NCI-H345 (cell line): ENCODE data around the gene SLFN13.
"Not testable (repeated sequence)": the region's sequence is repeated elsewhere in the genome, so short reads cannot be mapped to it uniquely, and the experiment has no call there.

Experiments used
- DNase-seq: peaks from one replicate; lab custom pipeline; 2025; lab: John Stamatoyannopoulos, UW

SLFN13 gene

GRCh38 chr17:35433075-35433894 is 15.3 kb downstream of the SLFN13 start:
- no peak for DNase-seq

- no peak for DNase-seq
Measured at GRCh38 chr17:35432176-35433074, 16.1 kb downstream of the SLFN13 start, which contains the start of gene SLFN12. Gene SLFN12 (minus strand): TSS chr17:35432500. CDS start chr17:35423028, 9,472 bp downstream.

- DNase-seq: no peak
Measured at GRCh38 chr17:35429702-35430101, 18.9 kb downstream of the SLFN13 start.

GRCh38 chr17:35428229-35428628 is 20.3 kb downstream of the SLFN13 start:
- DNase-seq: no peak

- DNase-seq: no peak
Measured at GRCh38 chr17:35423761-35424160, 24.8 kb downstream of the SLFN13 start.

GRCh38 chr17:35421069-35421468 is 27.5 kb downstream of the SLFN13 start:
- DNase-seq: not testable (repeated sequence)

- DNase-seq: no peak
Measured at GRCh38 chr17:35416659-35417058, 31.9 kb downstream of the SLFN13 start.

GRCh38 chr17:35414707-35415106 is 33.9 kb downstream of the SLFN13 start:
- DNase-seq: not testable (repeated sequence)

- no peak for DNase-seq
Measured at GRCh38 chr17:35414247-35414646, 34.3 kb downstream of the SLFN13 start.

- DNase-seq: no peak
Measured at GRCh38 chr17:35407531-35407930, 41.0 kb downstream of the SLFN13 start.

GRCh38 chr17:35406568-35406967 is 42.0 kb downstream of the SLFN13 start:
- no peak for DNase-seq

GRCh38 chr17:35404360-35404759 is 44.2 kb downstream of the SLFN13 start:
- DNase-seq: no peak

- not testable (repeated sequence) for DNase-seq
Measured at GRCh38 chr17:35393783-35394182, 54.8 kb downstream of the SLFN13 start.

- no peak for DNase-seq
Measured at GRCh38 chr17:35390663-35391062, 57.9 kb downstream of the SLFN13 start.

GRCh38 chr17:35390156-35390555 is 58.4 kb downstream of the SLFN13 start:
- DNase-seq: no peak

GRCh38 chr17:35387496-35387895 is 61.1 kb downstream of the SLFN13 start:
- DNase-seq: no peak
